DND-41 (cell line): ENCODE data around the gene VASH2.

Experiments
- ATAC-seq: fragments of 200-7000 bp; cut with Tn5 transposase; 3 replicates; pipeline ENCODE4 v1.9.1; 2021; ENCODE audit warnings: low read depth; ENCODE audit not compliant: insufficient read depth
- DNase-seq: peaks from one replicate; pipeline ENCODE4 v3.0.0-alpha.2; 2020
- H2AFZ ChIP-seq: 2 replicates; pipeline ENCODE4 v1.6.0; 2012; ENCODE audit warnings: low read depth, low read length
- H3K27ac ChIP-seq: 2 replicates; pipeline ENCODE4 v1.5.1; 2012; ENCODE audit warnings: low read length, inconsistent platforms
- H3K27me3 ChIP-seq: fragments of 200-600 bp; sonication (generic); 2 replicates; pipeline ENCODE4 v1.6.0; 2012; ENCODE audit warnings: low read length, mild to moderate bottlenecking, inconsistent platforms; ENCODE audit not compliant: insufficient read depth, poor library complexity
- H3K36me3 ChIP-seq: 2 replicates; pipeline ENCODE4 v1.5.1; 2012; ENCODE audit warnings: low read length, inconsistent platforms; ENCODE audit not compliant: insufficient read depth
- H3K4me1 ChIP-seq: 2 replicates; pipeline ENCODE4 v1.5.1; 2012; ENCODE audit warnings: mild to moderate bottlenecking, low read length; ENCODE audit not compliant: insufficient read depth
- H3K4me2 ChIP-seq: 2 replicates; pipeline ENCODE4 v1.6.0; 2012; ENCODE audit warnings: mild to moderate bottlenecking, moderate library complexity, low read length, inconsistent platforms; ENCODE audit not compliant: insufficient read depth
- H3K4me3 ChIP-seq, 2 experiments: fragments of 200-600 bp in 1 of 2; shearing (Covaris generic) in 1 of 2; 2 replicates each; pipeline ENCODE4 v1.5.1; 2012 to 2016; ENCODE audit warnings: inconsistent platforms in 2 of 2, low read length in 2 of 2, mild to moderate bottlenecking in 2 of 2, low read depth in 1 of 2, moderate library complexity in 1 of 2
- H3K79me2 ChIP-seq: 2 replicates; pipeline ENCODE4 v1.6.0; 2012; ENCODE audit warnings: low read length, inconsistent platforms; ENCODE audit not compliant: insufficient read depth
- H3K9ac ChIP-seq: 2 replicates; pipeline ENCODE4 v1.6.0; 2012; ENCODE audit warnings: low read depth, mild to moderate bottlenecking, inconsistent platforms, low read length, moderate library complexity
- H3K9me3 ChIP-seq: 2 replicates; pipeline ENCODE4 v1.5.1; 2012; ENCODE audit warnings: low read length, moderate library complexity, mild to moderate bottlenecking, inconsistent platforms; ENCODE audit not compliant: insufficient read depth, severe bottlenecking
- H4K20me1 ChIP-seq: 2 replicates; pipeline ENCODE4 v1.6.0; 2012; ENCODE audit warnings: low read length; ENCODE audit not compliant: insufficient read depth
- CTCF ChIP-seq: IDR thresholded peaks from 2 replicates; pipeline ENCODE4 v1.5.1; 2012; ENCODE audit warnings: borderline replicate concordance, low read length, moderate library complexity, mild to moderate bottlenecking; ENCODE audit not compliant: poor library complexity, severe bottlenecking; ENCODE audit errors: extremely low read depth
- EZH2 ChIP-seq: IDR thresholded peaks from 3 replicates; pipeline ENCODE4 v1.6.1; 2012; ENCODE audit warnings: borderline replicate concordance, low read depth, mild to moderate bottlenecking, moderate library complexity, low read length, inconsistent platforms; ENCODE audit not compliant: severe bottlenecking

The VASH2 gene

GRCh38 chr1:212982430-212983152 is 32.2 kb downstream of the VASH2 start:
- no peak overlapping the region for H3K4me3 ChIP-seq
- H3K27ac ChIP-seq = no peak overlapping the region
- ATAC-seq (no peak), DNase-seq (no peak)
- no peaks in the 10 kb centered on the region for H3K79me2 ChIP-seq
- no peak overlapping the region for H3K9ac ChIP-seq
- H4K20me1 ChIP-seq = no peaks in the 10 kb centered on the region
- no peak for TF ChIP-seq CTCF
- TF ChIP-seq EZH2 = no peak
- H3K4me2 ChIP-seq = no peak overlapping the region
- H3K4me1 ChIP-seq = no peaks in the 10 kb centered on the region
- no peaks in the 10 kb centered on the region for H3K27me3 ChIP-seq
- H2AFZ ChIP-seq = no peak overlapping the region
- no peaks in the 10 kb centered on the region for H3K36me3 ChIP-seq
- no peaks in the 10 kb centered on the region for H3K9me3 ChIP-seq

GRCh38 chr1:212983482-212983881 is 33.1 kb downstream of the VASH2 start:
- ATAC-seq (no peak), DNase-seq (no peak)
- Histone ChIP-seq H3K4me3 (no peak overlapping the region), H3K4me1 (no peaks in the 10 kb centered on the region), H4K20me1 (no peaks in the 10 kb centered on the region), H3K79me2 (no peaks in the 10 kb centered on the region), H3K27ac (no peak overlapping the region), H3K9ac (no peak overlapping the region), H3K36me3 (no peaks in the 10 kb centered on the region), H3K27me3 (no peaks in the 10 kb centered on the region), H2AFZ (no peak overlapping the region), H3K4me2 (no peak overlapping the region), H3K9me3 (no peaks in the 10 kb centered on the region)
- TF ChIP-seq EZH2 (no peak), CTCF (no peak)

- Histone ChIP-seq H3K9me3 (no peaks in the 10 kb centered on the region), H3K27me3 (no peaks in the 10 kb centered on the region), H3K27ac (no peak overlapping the region), H2AFZ (no peak overlapping the region), H3K4me3 (no peak overlapping the region), H3K36me3 (no peaks in the 10 kb centered on the region), H3K79me2 (no peaks in the 10 kb centered on the region), H3K4me2 (no peak overlapping the region), H3K4me1 (no peaks in the 10 kb centered on the region), H4K20me1 (no peaks in the 10 kb centered on the region), H3K9ac (no peak overlapping the region)
- DNase-seq = no peak
- TF ChIP-seq EZH2 = no peak
- no peak for ATAC-seq
Observed at GRCh38 chr1:212984522-212985291, 34.4 kb downstream of the VASH2 start.

GRCh38 chr1:212986551-212986950 is 36.2 kb downstream of the VASH2 start:
- Histone ChIP-seq H2AFZ (no peak overlapping the region), H3K9ac (no peak overlapping the region), H3K36me3 (peaks cover 5% of the 10 kb centered on the region; the same call in 1 of the 2 replicates), H3K9me3 (no peaks in the 10 kb centered on the region), H3K4me3 (no peak overlapping the region), H3K79me2 (no peaks in the 10 kb centered on the region), H3K27ac (no peak overlapping the region), H3K4me1 (no peaks in the 10 kb centered on the region), H4K20me1 (no peaks in the 10 kb centered on the region), H3K27me3 (no peaks in the 10 kb centered on the region), H3K4me2 (no peak overlapping the region)
- DNase-seq (no peak), ATAC-seq (no peak)
- TF ChIP-seq EZH2 (no peak), CTCF (no peak)
